KMS-11 (cell line): Measurements from ENCODE around the gene OSBPL5.

Experiments
- H2AFZ ChIP-seq: fragments of 200-600 bp; sonication (generic); 2 replicates; pipeline ENCODE4 v1.6.1; 2016; ENCODE audit warnings: antibody characterized with exemption, mixed run types, low read depth
- H3K27ac ChIP-seq: fragments of 200-600 bp; sonication (generic); 2 replicates; pipeline ENCODE4 v1.6.1; 2016; ENCODE audit warnings: mild to moderate bottlenecking, mixed run types
- H3K27me3 ChIP-seq: fragments of 200-600 bp; sonication (generic); 2 replicates; pipeline ENCODE4 v1.6.1; 2017; ENCODE audit warnings: mild to moderate bottlenecking, low read depth, mixed run types, moderate library complexity; ENCODE audit not compliant: insufficient read depth
- H3K36me3 ChIP-seq: fragments of 200-600 bp; sonication (generic); 2 replicates; pipeline ENCODE4 v1.6.1; 2017; ENCODE audit warnings: mild to moderate bottlenecking, mixed run types; ENCODE audit not compliant: insufficient read depth
- H3K4me1 ChIP-seq: fragments of 200-600 bp; sonication (generic); 2 replicates; pipeline ENCODE4 v1.6.1; 2016; ENCODE audit warnings: mild to moderate bottlenecking, low read depth, mixed run types; ENCODE audit not compliant: poor library complexity, severe bottlenecking
- H3K4me2 ChIP-seq: fragments of 200-600 bp; sonication (generic); 2 replicates; pipeline ENCODE4 v1.7.0; 2016; ENCODE audit warnings: mild to moderate bottlenecking, mixed run types
- H3K4me3 ChIP-seq: fragments of 200-600 bp; sonication (generic); IDR thresholded peaks from 2 replicates; pipeline ENCODE4 v1.6.1; 2017; ENCODE audit warnings: low read depth, low read length, mixed read lengths; ENCODE audit not compliant: insufficient read depth
- H3K79me2 ChIP-seq: fragments of 200-600 bp; sonication (generic); 2 replicates; pipeline ENCODE4 v1.6.1; 2016; ENCODE audit warnings: low read depth, mixed run types; ENCODE audit not compliant: insufficient read depth
- H3K9ac ChIP-seq: fragments of 200-600 bp; sonication (generic); 2 replicates; pipeline ENCODE4 v1.6.1; 2016; ENCODE audit warnings: mild to moderate bottlenecking, mixed run types
- H4K20me1 ChIP-seq: fragments of 200-600 bp; sonication (generic); 2 replicates; pipeline ENCODE4 v1.6.1; 2016; ENCODE audit warnings: mild to moderate bottlenecking, mixed run types; ENCODE audit not compliant: insufficient read depth
- CTCF ChIP-seq: fragments of 200-600 bp; sonication (generic); conservative IDR thresholded peaks from 2 replicates; pipeline ENCODE4 v1.6.1; 2017; ENCODE audit warnings: low read depth, mild to moderate bottlenecking, antibody characterized with exemption, low read length, moderate library complexity, mixed read lengths

Gene OSBPL5

GRCh38 chr11:3165916-3166267, 782 bp upstream of the OSBPL5 start:
- Histone ChIP-seq H4K20me1 (no peaks in the 10 kb centered on the region), H3K9ac (no peak overlapping the region; the same call in 1 of the 2 replicates), H3K79me2 (no peaks in the 10 kb centered on the region), H3K27me3 (peaks cover 40% of the 10 kb centered on the region; the same call in 1 of the 2 replicates), H3K4me3 (no peak overlapping the region), H3K4me1 (no peaks in the 10 kb centered on the region), H2AFZ (peak overlapping the region; percentile 85; the same call in 1 of the 2 replicates), H3K36me3 (no peaks in the 10 kb centered on the region), H3K27ac (no peak overlapping the region), H3K4me2 (peak overlapping the region; percentile 68; the same call in 1 of the 2 replicates)
- no peak for TF ChIP-seq CTCF

GRCh38 chr11:3164552-3165151, 458 bp downstream of the OSBPL5 start:
- Histone ChIP-seq H3K36me3 (no peaks in the 10 kb centered on the region), H3K27ac (no peak overlapping the region), H3K4me3 (no peak overlapping the region), H3K4me1 (no peaks in the 10 kb centered on the region), H3K27me3 (peaks cover 29% of the 10 kb centered on the region; the same call in 1 of the 2 replicates), H4K20me1 (no peaks in the 10 kb centered on the region), H3K79me2 (no peaks in the 10 kb centered on the region), H3K4me2 (peak overlapping the region; percentile 63; the same call in 1 of the 2 replicates), H3K9ac (peak overlapping the region; percentile 50; the same call in 1 of the 2 replicates), H2AFZ (peak overlapping the region; percentile 85; the same call in 1 of the 2 replicates)
- no peak for TF ChIP-seq CTCF

- no peak for TF ChIP-seq CTCF
- no peaks in the 10 kb centered on the region for H3K36me3 ChIP-seq
- H3K4me1 ChIP-seq = no peaks in the 10 kb centered on the region
- H3K4me2 ChIP-seq = peak overlapping the region; percentile 63; the same call in 1 of the 2 replicates
- peak overlapping the region; percentile 50; the same call in 1 of the 2 replicates for H3K9ac ChIP-seq
- no peak overlapping the region for H3K27ac ChIP-seq
- H3K27me3 ChIP-seq = peaks cover 29% of the 10 kb centered on the region; the same call in 1 of the 2 replicates
- peak overlapping the region; percentile 85; the same call in 1 of the 2 replicates for H2AFZ ChIP-seq
- H3K79me2 ChIP-seq = no peaks in the 10 kb centered on the region
- no peaks in the 10 kb centered on the region for H4K20me1 ChIP-seq
- no peak overlapping the region for H3K4me3 ChIP-seq
Measured at GRCh38 chr11:3164138-3164551, 965 bp downstream of the OSBPL5 start.

GRCh38 chr11:3163241-3163981, 1.7 kb downstream of the OSBPL5 start:
- H4K20me1 ChIP-seq = no peaks in the 10 kb centered on the region
- H3K9ac ChIP-seq = no peak overlapping the region

More at GRCh38 chr11:3163241-3163981, 1.7 kb downstream of the OSBPL5 start:
- Histone ChIP-seq H3K79me2 (no peaks in the 10 kb centered on the region), H3K27me3 (peaks cover 23% of the 10 kb centered on the region; the same call in 1 of the 2 replicates), H3K4me2 (peak overlapping the region; percentile 63; the same call in 1 of the 2 replicates), H3K36me3 (no peaks in the 10 kb centered on the region), H3K4me1 (no peaks in the 10 kb centered on the region), H3K4me3 (no peak overlapping the region), H3K27ac (no peak overlapping the region), H2AFZ (no peak overlapping the region)
- no peak for TF ChIP-seq CTCF
